Measurements from ENCODE around the gene CMBL.

Gene CMBL

DNA sequence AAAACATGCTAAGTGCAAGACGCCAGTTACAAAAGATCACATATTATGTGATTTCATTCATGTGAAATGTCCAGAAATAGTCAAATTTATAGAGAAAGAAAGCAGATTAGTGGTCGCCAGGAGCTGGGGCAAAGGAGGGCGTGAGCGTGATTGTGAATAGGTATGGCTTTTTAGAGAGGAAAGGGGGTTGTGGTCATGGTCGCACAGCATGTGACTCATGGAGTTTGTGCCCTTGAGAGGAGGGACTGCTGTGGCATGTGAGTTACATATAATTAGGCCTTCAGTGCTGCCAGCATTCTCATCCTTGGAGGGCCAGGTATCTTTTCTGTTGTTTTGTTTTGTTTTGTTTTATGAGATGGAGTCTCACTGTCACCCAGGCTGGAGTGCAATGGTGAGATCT is 24.6 kb upstream of the CMBL start:
- DNase-seq (ENCODE audit: low read depth): no peak
- no peak overlapping the region for H3K4me3 ChIP-seq (ENCODE audit: low read depth, low read length)
- TF ChIP-seq CTCF (IDR thresholded peaks at IDR 0.05; ENCODE audit: low read depth, low read length, missing control alignments): no peak

GRCh38 chr5:10331341-10331796 is 23.7 kb upstream of the CMBL start:
- H3K4me3 ChIP-seq (ENCODE audit: low read depth, low read length): no peak overlapping the region
- no peak for DNase-seq (ENCODE audit: low read depth)
- no peak for TF ChIP-seq CTCF (IDR thresholded peaks at IDR 0.05; ENCODE audit: low read depth, low read length, missing control alignments)

DNA sequence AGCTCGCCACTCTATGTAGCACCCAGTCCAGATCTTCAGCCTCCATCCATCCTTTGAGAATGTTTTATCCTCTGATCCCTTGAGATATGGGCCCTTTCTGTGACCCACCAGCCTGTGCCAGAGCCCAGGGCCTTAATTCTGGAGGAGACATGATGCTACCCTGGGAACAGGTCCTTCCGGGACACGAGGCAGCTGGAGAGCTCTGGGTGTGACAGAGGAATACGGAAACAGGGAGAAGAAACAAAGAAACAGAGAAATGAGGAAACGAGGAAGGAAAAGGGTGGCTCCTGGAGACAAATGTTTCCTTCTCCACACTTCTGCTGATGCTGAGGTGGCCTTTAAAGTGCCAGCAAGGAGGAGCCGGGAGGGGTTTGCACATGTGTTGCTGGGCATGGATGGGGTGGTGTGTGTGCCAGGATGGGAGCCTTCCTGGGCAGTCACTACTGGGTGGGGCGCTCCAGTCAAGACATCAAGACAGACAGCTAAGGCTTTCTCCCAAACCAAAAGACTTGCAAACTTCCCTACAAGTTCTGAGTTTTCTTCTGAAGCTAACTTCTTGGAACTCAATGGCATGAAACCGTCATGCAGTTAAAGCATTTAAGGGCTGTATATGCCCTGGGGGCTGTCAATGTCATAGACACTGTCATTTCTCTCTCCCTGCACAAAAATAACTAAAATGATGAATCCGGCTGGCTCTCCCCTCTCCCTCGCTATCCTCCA is 23.0 kb upstream of the CMBL start:
- H3K4me3 ChIP-seq (ENCODE audit: low read depth, low read length): no peak overlapping the region
- TF ChIP-seq CTCF (IDR thresholded peaks at IDR 0.05; ENCODE audit: low read depth, low read length, missing control alignments): no peak
- no peak for DNase-seq (ENCODE audit: low read depth)

DNA sequence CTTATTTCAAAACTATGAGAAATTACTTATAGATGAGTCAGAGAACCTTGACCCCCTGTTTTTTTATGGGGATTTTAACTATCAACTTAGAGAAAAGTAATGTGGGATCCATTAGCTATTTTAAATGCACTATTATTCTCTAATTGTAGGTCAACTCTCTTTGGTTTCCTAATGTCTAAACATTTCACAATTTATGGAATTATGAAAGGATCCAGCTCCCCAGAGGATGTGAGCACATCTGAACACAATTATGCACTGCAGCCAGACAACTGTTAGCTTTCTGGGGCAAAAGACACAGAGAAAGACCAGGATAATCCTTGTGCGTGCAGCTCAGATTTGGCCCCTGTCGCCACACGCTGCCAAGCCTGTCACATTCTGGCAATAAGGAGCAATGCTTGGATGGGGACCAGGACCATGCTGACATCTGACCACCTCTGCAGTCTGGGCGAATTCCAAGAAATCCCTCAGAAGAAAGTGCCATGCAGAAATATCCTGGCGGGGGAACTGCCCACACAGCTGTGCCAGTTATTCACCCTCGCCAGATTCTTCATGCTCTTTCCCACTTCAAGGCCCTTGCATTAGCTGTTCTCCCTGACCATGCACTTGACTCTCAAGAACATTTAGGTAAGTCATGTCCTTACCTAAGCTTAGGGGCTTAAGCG is 22.2 kb upstream of the CMBL start:
- H3K4me3 ChIP-seq (ENCODE audit: low read depth, low read length): no peak overlapping the region
- DNase-seq (ENCODE audit: low read depth): no peak
- TF ChIP-seq CTCF (IDR thresholded peaks at IDR 0.05; ENCODE audit: low read depth, low read length, missing control alignments): no peak

DNA sequence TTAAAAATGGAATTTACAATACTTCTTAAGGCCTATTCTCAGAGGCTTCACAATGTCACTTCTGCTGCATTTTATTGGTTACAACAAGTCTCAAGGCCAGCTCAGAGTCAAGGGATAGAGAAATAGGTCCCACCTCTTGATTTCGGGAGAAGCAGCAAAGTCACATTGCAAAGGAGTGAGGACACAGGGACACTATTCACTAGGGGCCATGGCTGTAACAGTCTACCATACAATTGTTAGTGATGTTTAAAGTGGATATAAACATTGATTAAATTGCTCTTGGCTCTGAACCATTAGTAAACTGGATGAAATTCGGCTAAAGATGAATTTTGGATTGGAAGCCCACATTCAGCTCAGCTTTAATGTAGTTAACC is 21.7 kb upstream of the CMBL start:
- DNase-seq (ENCODE audit: low read depth): no peak
- TF ChIP-seq CTCF (IDR thresholded peaks at IDR 0.05; ENCODE audit: low read depth, low read length, missing control alignments): no peak
- no peak overlapping the region for H3K4me3 ChIP-seq (ENCODE audit: low read depth, low read length)

- no peak overlapping the region for H3K4me3 ChIP-seq (ENCODE audit: low read depth, low read length)
- DNase-seq (ENCODE audit: low read depth): no peak
- TF ChIP-seq CTCF (IDR thresholded peaks at IDR 0.05; ENCODE audit: low read depth, low read length, missing control alignments): no peak
These were observed 20.6 kb upstream of the CMBL start for GRCh38 chr5:10328323-10328722.
